Hindlimb muscle (tissue), 1 donor: Measurements from ENCODE around the gene SLC39A3. TPM values are rescaled to one million over a fixed set of nuclear protein-coding genes. Genes with fewer than 3 reads are reported as not detected.
"Not testable (repeated sequence)": the region's sequence is repeated elsewhere in the genome, so short reads cannot be mapped to it uniquely, and the experiment has no call there.

ENCODE experiments used
- DNase-seq: peaks from one replicate; pipeline ENCODE4 v3.0.0-alpha.2; 2013
- polyA plus RNA-seq: library from polyadenylated mRNA; unstranded; fragments of 120-200 nt; gene quantifications from one replicate; pipeline ENCODE4 v1.2.1, GENCODE V29; 2013; ENCODE audit not compliant: insufficient read length

SLC39A3 gene
- polyA plus RNA-seq, 1 donor: 14.8 TPM

DNA sequence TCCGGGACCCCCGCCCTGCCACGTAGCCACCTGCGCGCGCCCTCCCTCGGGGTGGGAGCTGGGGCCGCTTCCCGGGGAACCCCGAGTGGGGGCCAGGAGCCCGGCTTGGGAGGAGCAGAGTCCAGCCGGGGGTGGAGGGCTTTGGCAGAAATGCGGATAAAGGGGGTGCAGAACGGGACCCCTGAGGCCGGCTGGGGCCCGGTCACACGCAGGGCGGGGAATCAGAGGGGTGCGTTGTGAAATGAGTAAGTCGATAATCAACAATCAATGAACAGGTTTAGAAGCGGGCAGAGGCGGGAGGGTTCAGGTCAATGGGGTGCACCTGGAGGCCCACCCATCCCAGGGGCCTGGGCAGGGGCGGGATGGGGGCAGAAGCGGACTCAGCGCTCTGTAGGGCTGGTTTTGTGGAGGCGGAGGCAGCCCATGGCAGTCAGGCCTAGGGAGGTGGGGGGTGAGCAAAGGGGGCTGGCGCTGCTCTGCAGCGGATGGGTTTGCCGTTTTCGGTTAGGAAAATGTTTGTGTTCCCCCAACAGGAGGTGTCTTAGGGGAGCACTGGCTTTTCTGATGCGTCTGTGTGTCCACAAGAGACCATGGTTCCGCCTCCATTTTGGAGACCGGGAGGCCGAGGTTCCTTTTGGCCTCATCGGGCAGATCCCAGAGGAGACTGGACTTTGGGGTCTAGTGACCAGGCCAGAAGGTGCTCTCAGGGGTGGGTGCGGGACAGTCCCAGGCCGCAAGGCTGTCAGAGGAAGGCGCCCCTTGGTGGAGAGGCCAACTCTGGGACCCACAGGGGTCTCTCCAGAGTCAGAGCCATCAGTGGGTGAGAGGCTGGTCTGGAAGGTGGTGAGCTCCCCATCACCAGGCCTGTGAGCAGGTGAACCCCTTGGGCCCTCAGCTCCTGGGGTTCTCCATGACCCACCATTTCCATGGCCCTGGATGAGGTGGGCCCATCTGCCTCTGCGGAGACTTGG, 18.0 kb downstream of the SLC39A3 start:
- DNase-seq: no peak

DNA sequence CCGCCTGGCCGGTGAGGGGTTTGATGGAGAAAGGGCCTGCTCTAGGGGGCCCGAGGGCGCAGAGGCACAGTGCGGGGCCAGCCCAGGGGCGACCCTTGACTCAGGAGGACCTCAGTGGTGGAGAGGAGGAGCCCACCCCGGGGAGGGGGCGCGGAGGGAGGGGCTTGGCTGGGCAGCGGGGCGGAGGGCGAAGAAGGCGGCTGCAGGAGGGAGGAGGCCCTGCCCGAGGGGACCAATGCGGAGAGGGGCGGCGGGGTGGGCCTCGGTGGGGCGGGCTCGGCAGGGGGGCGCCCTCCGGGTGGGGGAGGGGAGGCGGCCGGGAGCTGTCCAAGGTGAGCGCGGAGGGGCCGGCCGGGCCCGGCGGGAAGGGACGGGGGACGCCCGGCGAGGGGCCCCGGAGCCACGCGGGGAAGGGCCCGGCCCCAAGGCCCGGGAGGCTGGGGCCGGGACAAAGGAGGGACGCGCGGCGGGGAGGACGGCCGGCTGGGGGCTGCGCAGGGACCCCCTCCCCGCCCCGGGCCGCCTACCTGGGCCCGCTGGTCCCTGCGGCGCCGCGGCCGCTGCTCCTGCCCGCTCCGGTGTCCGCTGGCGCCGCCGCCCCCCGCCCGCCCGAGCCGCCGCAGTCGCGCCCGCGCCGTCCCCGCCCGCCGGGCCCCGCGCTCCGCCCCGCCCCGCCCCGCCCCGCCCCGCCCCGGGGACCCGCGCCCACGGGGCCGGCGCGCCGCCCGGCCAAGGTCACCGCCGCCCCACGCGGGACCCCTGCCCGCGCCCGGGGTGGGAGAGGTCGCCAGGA, 18.8 kb downstream of the SLC39A3 start, which contains the start of gene DIRAS1:
Gene DIRAS1 (minus strand): TSS at position 596 of the 793 bp plus-strand sequence. CDS start 3,566 bp downstream, outside the sequence.
- DNase-seq: no peak

GRCh38 chr19:2719920-2720776, 19.7 kb downstream of the SLC39A3 start:
- DNase-seq: no peak

DNA sequence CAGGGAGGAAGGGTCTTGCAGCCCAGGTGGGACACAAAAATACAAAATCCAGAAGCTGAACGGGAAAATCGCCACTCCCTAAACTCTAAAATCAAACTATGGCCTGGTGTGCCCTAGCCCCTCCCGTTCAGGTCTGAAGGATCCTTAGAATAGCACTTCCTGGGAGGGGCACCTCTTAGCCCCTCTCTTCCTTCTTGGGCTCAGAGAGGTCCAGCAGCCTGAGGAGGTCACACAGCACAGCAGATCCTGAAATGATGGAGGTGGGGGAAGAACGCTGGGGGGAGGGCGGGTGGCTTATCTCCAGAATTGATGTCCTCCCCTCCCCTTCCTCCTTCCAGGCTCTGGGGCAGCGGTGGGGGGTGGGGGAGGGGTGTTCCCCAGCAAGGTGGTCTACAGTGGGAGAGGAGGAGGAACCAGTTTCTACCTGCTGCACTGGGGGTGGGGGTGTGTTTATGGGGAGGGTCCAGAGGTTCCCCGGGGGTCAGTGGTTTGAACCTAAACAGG, 20.5 kb downstream of the SLC39A3 start:
- no peak for DNase-seq

DNA sequence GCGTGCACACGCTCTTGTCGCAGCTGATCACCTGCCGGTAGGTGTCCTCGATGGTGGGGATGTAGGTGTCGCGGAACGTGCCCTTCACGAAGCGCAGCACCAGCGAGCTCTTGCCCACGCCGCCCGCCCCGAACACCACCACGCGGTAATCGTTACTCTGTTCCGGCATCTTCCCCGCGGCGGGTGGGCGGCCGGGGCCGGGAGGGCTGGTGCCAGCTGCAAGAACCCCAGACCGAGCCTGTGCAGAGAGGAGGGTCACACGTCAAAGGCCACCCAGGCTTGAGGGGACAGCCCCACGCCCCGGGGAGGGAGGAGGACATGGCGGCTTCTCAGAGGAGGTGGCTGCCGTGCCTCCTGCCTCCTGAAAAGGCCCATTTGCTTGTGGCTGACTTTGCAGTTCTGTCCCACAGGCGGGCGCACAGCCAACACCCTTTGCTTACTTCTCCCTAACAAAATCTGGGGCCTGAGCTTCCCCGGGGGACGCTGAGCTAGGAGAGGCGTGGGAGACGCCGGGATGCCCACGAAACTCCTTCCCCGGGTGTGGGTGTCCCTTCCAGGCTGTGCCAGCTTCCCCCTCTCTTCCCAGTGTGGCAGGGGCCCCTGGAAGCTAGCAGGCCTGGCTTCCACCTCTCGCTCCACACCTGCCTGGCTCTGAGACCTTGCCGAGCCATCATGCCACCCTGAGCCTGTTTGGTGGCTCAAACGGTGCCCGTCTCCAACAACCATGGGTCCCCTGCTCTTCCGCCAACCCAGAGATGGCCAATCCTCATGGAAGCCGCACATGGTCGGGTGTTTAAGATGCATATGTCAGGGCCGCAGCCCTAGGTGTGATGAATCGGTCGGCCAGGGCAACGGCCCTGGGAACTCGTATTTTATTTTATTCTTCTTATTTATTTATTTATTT, 21.9 kb downstream of the SLC39A3 start:
- no peak for DNase-seq

DNA sequence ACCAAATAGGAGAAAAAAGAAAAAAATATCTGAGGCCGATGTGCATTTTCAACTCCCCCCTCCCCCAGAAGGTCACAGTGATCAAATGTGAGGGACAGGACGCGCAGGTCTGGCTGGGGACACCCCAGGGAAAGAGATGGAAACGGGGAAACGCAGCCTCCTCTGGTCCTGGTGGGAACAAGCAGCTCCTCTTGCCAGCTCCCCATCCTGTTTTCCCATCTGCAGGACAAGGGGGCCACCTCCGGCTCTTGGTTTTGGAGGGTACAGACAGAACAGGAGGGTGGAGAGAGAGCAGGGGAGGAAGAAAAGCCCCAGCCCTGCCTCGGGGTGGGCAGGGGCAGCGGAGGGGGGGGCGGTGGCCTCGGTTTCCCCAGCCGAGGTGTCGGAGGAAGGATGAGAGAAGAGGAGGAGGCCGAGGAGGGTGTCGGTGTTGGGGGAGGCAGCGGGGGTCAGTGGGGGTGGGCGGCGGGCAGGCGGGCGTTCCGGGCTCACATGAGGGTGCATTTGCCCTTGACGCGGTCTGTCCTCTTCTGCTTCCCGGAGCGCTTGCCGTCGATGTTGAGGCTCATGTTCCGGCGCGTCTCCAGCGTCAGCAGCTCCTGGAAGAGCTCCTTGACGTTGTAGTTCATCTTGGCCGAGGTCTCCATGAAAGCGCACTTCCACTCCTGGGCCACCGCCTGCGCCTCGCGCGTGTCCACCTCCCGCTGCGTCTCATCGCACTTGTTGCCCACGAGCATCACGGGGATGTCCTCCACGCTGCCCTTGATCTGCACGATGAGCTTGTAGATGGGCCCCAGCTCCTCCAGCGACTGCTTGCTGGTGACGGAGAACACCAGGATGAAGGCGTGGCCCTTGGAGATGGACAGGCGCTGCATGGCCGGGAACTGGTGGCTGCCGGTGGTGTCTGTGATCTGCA, 22.8 kb downstream of the SLC39A3 start:
- DNase-seq: no peak

GRCh38 chr19:2716275-2716650, 23.6 kb downstream of the SLC39A3 start:
- DNase-seq: no peak

GRCh38 chr19:2715470-2716274, 24.1 kb downstream of the SLC39A3 start:
- no peak for DNase-seq

DNA sequence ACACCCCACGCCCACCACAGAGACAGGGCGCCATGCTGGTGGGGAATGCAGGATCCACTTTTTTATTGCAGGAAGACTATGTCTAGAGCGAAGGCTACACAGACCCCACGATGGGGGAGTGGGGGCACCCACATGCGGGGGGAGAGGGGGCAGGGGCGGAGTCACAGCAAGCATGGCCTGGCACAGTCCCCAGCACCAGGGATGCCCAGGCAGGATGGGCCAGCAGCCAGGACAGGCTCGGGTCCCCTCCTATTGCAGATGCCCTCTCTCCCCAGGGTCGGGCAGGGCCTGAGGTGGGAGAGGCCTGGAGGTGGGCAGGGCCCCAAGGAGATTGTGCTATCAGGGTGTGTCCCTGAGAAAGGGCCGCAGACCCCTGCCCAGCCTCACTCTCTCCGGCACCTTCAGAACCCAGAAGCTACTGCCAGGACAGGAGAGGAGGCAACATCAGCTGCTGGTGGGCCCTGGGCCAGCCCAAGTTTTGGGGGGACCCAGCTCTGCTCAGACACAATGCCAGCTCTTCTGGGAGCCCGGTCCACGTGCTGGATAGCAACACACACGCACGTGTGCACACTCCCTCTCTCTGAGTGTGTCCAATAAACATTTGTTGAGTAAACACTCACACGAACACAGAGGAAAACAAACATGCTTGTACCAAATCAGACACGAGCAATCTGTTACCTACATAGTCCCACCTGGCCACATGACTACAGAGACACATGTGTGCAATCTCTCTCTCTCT, 25.1 kb downstream of the SLC39A3 start:
- DNase-seq: no peak

GRCh38 chr19:2714102-2714501, 25.7 kb downstream of the SLC39A3 start:
- DNase-seq: not testable (repeated sequence)

DNA sequence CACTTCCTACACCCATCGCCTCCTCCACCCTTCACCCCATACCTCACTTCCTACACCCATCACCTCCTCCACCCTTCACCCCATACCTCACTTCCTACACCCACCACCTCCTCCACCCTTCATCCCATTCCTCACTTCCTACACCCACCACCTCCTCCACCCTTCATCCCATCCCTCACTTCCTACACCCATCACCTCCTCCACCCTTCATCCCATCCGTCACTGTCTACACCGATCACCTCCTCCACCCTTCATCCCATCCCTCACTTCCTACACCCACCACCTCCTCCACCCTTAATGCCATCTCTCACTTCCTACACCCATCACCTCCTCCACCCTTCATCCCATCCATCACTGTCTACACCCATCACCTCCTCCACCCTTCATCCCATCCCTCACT, 26.6 kb downstream of the SLC39A3 start:
- not testable (repeated sequence) for DNase-seq

- DNase-seq: no peak
Observed at GRCh38 chr19:2711875-2712205, 28.0 kb downstream of the SLC39A3 start.

DNA sequence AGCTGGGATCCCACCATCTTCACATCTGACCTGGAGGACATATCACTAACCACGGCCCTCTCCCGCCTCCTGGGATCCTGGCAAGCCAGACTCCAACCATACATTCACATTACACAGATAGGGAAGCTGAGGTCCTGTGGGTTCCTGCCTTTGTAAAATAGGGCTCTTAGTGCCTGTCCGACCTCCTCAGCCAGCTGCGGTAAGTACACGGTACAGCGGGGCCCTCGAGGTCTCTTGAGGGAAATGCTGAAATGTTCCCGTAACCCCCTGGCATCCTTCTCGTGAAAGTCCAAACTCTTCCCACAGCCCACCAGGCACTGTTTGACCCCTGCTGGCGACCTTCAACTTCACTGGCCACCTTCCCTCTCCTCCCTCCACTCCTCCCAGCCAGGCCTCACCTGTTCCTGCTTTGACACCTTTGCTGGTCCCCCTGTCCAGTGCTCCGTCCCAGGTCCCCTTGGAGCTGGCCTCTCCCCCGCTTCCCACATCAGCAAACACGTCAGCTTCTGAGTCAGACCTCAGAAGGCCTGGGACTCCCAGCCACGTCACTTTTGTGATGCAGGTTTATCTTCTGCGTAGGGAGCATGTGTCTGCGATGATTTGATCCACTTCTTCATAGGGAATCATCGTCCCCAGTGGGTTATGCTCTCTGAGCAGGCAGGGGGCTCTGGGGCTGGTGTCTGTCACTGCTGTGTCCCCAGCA, 28.5 kb downstream of the SLC39A3 start:
- no peak for DNase-seq

DNA sequence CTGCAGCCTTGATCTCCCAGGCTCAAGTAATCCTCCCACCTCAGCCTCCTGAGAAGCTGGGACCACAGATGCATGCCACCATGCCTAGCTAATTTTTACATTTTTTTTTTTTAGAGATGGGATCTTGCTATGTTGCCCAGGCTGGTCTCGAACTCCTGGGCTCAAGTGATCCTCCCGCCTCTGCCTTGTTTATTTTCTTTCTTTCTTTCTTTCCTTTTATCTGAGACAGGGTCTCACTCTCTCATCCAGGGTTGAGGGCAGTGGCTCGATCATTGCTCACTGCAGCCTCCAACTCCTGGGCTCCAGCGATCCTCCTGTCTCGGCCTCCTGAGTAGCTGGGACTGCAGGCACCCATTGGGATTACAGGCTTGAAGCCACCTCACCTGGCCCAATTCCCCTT, 33.6 kb downstream of the SLC39A3 start:
- DNase-seq: no peak

DNA sequence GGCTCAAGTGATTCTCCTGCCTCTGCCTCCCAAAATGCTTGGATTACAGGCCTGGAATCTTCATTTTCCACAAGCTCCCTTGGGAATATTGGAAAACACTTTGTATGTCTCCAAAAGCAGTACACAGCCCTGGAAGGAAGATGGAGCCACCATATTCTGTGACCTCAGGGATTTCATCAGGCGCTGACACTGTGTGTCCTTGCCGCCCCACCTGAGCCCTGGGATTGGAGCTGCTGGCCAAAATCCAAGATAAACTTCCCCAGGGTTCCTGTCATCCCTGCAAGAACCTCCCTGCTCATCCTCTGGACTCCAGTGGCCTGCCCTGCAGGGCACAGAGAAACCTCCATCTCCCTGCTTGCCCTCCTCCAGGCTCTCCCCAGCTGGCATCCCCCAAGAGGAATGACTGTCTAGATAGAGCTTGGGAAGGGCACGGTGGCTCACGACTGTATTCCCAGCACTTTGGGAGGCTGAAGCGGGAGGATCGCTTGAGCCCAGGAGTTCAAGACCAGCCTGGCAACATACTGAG, 36.1 kb downstream of the SLC39A3 start:
- DNase-seq: no peak

DNA sequence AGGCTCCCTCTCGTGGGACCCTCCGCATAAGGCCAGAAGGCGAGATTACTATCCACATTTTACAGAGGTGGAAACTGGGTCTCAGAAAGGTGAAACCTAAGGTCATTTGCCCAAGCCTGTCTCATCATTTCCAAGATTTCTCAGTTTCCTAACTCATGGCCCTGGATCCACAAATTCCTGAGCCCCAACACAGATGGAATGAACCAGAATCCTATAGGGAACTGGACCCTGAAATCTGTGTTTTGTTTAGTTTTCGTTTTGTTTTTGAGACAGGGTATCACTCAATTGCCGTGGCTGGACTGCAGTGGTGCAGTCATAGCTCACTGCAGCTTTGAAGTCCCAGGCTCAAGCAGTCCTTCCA, 36.8 kb downstream of the SLC39A3 start:
- DNase-seq: no peak
